GM06990 (cell line): Measurements from ENCODE around the gene GPR68.
"Not testable (repeated sequence)": the region's sequence is repeated elsewhere in the genome, so short reads cannot be mapped to it uniquely, and the experiment has no call there.

ENCODE experiments used
- DNase-seq: peaks from one replicate; pipeline ENCODE4 v3.0.0-alpha.2; 2011; ENCODE audit not compliant: insufficient read length; ENCODE audit errors: extremely low read depth
- H3K27me3 ChIP-seq: replicated peaks from 2 replicates; pipeline ENCODE4 v1.6.0; 2011; ENCODE audit warnings: low read length; ENCODE audit not compliant: control insufficient read depth, insufficient read depth
- H3K36me3 ChIP-seq: 2 replicates; pipeline ENCODE4 v1.5.1; 2011; ENCODE audit warnings: low read length; ENCODE audit not compliant: control insufficient read depth, insufficient read depth
- H3K4me3 ChIP-seq: replicated peaks from 2 replicates; pipeline ENCODE4 v1.5.1; 2011; ENCODE audit warnings: low read depth, mild to moderate bottlenecking, control low read depth, low read length
- CTCF ChIP-seq: IDR thresholded peaks from 2 replicates; pipeline ENCODE4 v1.5.1; 2011; ENCODE audit warnings: low read length, control low read depth, mild to moderate bottlenecking, inconsistent platforms; ENCODE audit not compliant: insufficient read depth, poor library complexity, severe bottlenecking

The GPR68 gene

GRCh38 chr14:91190853-91191252, 53.7 kb downstream of the GPR68 start:
- no peak for TF ChIP-seq CTCF

GRCh38 chr14:91187271-91187670, 57.2 kb downstream of the GPR68 start:
- Histone ChIP-seq H3K36me3 (peaks cover 41% of the 10 kb centered on the region), H3K27me3 (no peaks in the 10 kb centered on the region), H3K4me3 (no peak overlapping the region)
- no peak for DNase-seq
- no peak for TF ChIP-seq CTCF

More at GRCh38 chr14:91190853-91191252, 53.7 kb downstream of the GPR68 start:
- DNase-seq: no peak
- Histone ChIP-seq H3K27me3 (no peaks in the 10 kb centered on the region), H3K36me3 (peaks cover 38% of the 10 kb centered on the region), H3K4me3 (no peak overlapping the region)

- no peaks in the 10 kb centered on the region for H3K27me3 ChIP-seq
- DNase-seq: no peak
- H3K36me3 ChIP-seq: peaks cover 40% of the 10 kb centered on the region
- no peak for TF ChIP-seq CTCF
- no peak overlapping the region for H3K4me3 ChIP-seq
Observed at GRCh38 chr14:91186515-91187066, 57.9 kb downstream of the GPR68 start.

GRCh38 chr14:91185721-91186120, 58.8 kb downstream of the GPR68 start:
- no peak for TF ChIP-seq CTCF
- H3K4me3 ChIP-seq: no peak overlapping the region
- H3K27me3 ChIP-seq: no peaks in the 10 kb centered on the region
- peaks cover 39% of the 10 kb centered on the region for H3K36me3 ChIP-seq
- DNase-seq: no peak

GRCh38 chr14:91184559-91184958, 59.9 kb downstream of the GPR68 start:
- peaks cover 33% of the 10 kb centered on the region for H3K36me3 ChIP-seq
- no peak for TF ChIP-seq CTCF
- no peak overlapping the region for H3K4me3 ChIP-seq
- no peaks in the 10 kb centered on the region for H3K27me3 ChIP-seq
- no peak for DNase-seq

- H3K4me3 ChIP-seq, DNase-seq, H3K27me3 ChIP-seq: not testable (repeated sequence)
- H3K36me3 ChIP-seq: peaks cover 21% of the 10 kb centered on the region
Observed at GRCh38 chr14:91182753-91183152, 61.8 kb downstream of the GPR68 start.
